Breast epithelium (tissue), 3 donors: ENCODE measurements around the gene SGSH.

ENCODE experiments used
- CTCF ChIP-seq, 3 donors: fragments of 450-650 bp; IDR thresholded peaks; one replicate each; pipeline ENCODE4 v1.5.1; 2016 to 2017; ENCODE audit warnings: antibody characterized with exemption in 3 of 3, mild to moderate bottlenecking in 3 of 3, moderate library complexity in 3 of 3
- POLR2AphosphoS5 ChIP-seq, 3 donors: sonication (generic); formaldehyde crosslinking; IDR thresholded peaks; one replicate each; pipeline ENCODE4 v1.6.1; 2017; ENCODE audit warnings: antibody characterized with exemption in 3 of 3

GRCh38 chr17:80196652-80197051, 23.5 kb downstream of the SGSH start:
- no peak for TF ChIP-seq POLR2AphosphoS5 (IDR thresholded peaks at IDR 0.05)
- TF ChIP-seq CTCF (IDR thresholded peaks at IDR 0.05) = no peak
